PC-9 (cell line): ENCODE results near the gene LMAN2.

Experiments
- CTCF ChIP-seq: fragments of 200-600 bp; sonication (generic); conservative IDR thresholded peaks from 2 replicates; pipeline ENCODE4 v1.6.1; 2017; ENCODE audit warnings: mixed run types, antibody characterized with exemption, mild to moderate bottlenecking, moderate library complexity
- EZH2 ChIP-seq: fragments of 200-600 bp; sonication (generic); IDR thresholded peaks from 2 replicates; pipeline ENCODE4 v1.8.0; 2017; ENCODE audit warnings: antibody characterized with exemption, low read depth

GRCh38 chr5:177301503-177302165 is 49.8 kb downstream of the LMAN2 start:
- no peak for TF ChIP-seq CTCF
- no peak for TF ChIP-seq EZH2
